Muscle layer of duodenum (tissue), 2 donors: ENCODE measurements around the gene CDY2A.
"Not testable (repeated sequence)": the region's sequence is repeated elsewhere in the genome, so short reads cannot be mapped to it uniquely, and the experiment has no call there.

Source experiments
- H3K27ac ChIP-seq: one replicate; pipeline ENCODE4 v1.7.0; 2013; ENCODE audit warnings: mild to moderate bottlenecking, low read length
- H3K27me3 ChIP-seq: one replicate; pipeline ENCODE4 v1.7.0; 2013; ENCODE audit warnings: low read depth, mild to moderate bottlenecking, control low read depth, low read length
- H3K36me3 ChIP-seq, 2 donors: one replicate each; pipeline ENCODE4 v1.7.0; 2013; ENCODE audit warnings: low read length in 2 of 2, control low read depth in 1 of 2, mild to moderate bottlenecking in 1 of 2; ENCODE audit not compliant: insufficient read depth in 2 of 2, control insufficient read depth in 1 of 2
- H3K4me1 ChIP-seq, 2 donors: one replicate each; pipeline ENCODE4 v1.7.0; 2013; ENCODE audit warnings: low read length in 2 of 2, mild to moderate bottlenecking in 2 of 2, control low read depth in 1 of 2, moderate library complexity in 1 of 2; ENCODE audit not compliant: insufficient read depth in 2 of 2, control insufficient read depth in 1 of 2
- H3K4me3 ChIP-seq, 2 donors: one replicate each; pipeline ENCODE4 v1.7.0; 2013; ENCODE audit warnings: low read length in 2 of 2, low read depth in 1 of 2, mild to moderate bottlenecking in 1 of 2
- H3K9me3 ChIP-seq, 2 donors: one replicate each; pipeline ENCODE4 v1.7.0; 2013; ENCODE audit warnings: low read length in 2 of 2, control low read depth in 1 of 2, mild to moderate bottlenecking in 1 of 2; ENCODE audit not compliant: control insufficient read depth in 1 of 2
- donor health status: healthy.

Gene CDY2A

GRCh38 chrY:18025487-18025886 lies at the start of gene CDY2A:
Gene CDY2A (plus strand): TSS chrY:18025787. CDS start chrY:18026115, 328 bp downstream.
- not testable (repeated sequence) for H3K9me3 ChIP-seq, H3K4me3 ChIP-seq, H3K27ac ChIP-seq, H3K36me3 ChIP-seq, H3K27me3 ChIP-seq, H3K4me1 ChIP-seq

GRCh38 chrY:17997586-17997985 lies 28.0 kb upstream of the CDY2A start:
- H3K4me3 ChIP-seq, H3K36me3 ChIP-seq, H3K27me3 ChIP-seq, H3K9me3 ChIP-seq, H3K27ac ChIP-seq, H3K4me1 ChIP-seq: not testable (repeated sequence)

GRCh38 chrY:17998266-17998665 lies 27.3 kb upstream of the CDY2A start:
- H3K27ac ChIP-seq, H3K27me3 ChIP-seq, H3K4me1 ChIP-seq, H3K36me3 ChIP-seq, H3K9me3 ChIP-seq, H3K4me3 ChIP-seq: not testable (repeated sequence)

- H3K4me1 ChIP-seq, H3K27ac ChIP-seq, H3K27me3 ChIP-seq, H3K36me3 ChIP-seq, H3K4me3 ChIP-seq, H3K9me3 ChIP-seq: not testable (repeated sequence)
Measured at GRCh38 chrY:18023897-18024296, 1.7 kb upstream of the CDY2A start.

- H3K27me3 ChIP-seq, H3K27ac ChIP-seq, H3K4me1 ChIP-seq, H3K9me3 ChIP-seq, H3K4me3 ChIP-seq, H3K36me3 ChIP-seq: not testable (repeated sequence)
Measured at GRCh38 chrY:18028845-18029244, 3.3 kb downstream of the CDY2A start.

GRCh38 chrY:18030178-18030577 lies 4.6 kb downstream of the CDY2A start:
- H3K36me3 ChIP-seq, H3K27me3 ChIP-seq, H3K9me3 ChIP-seq, H3K27ac ChIP-seq, H3K4me1 ChIP-seq, H3K4me3 ChIP-seq: not testable (repeated sequence)

GRCh38 chrY:18034100-18034814 lies 8.7 kb downstream of the CDY2A start:
- H3K4me1 ChIP-seq, H3K27ac ChIP-seq: not testable (repeated sequence)

GRCh38 chrY:18034864-18035263 lies 9.3 kb downstream of the CDY2A start:
- not testable (repeated sequence) for H3K36me3 ChIP-seq, H3K4me3 ChIP-seq, H3K27me3 ChIP-seq

More at GRCh38 chrY:18034100-18034814, 8.7 kb downstream of the CDY2A start:
- H3K9me3 ChIP-seq, H3K27me3 ChIP-seq, H3K36me3 ChIP-seq, H3K4me3 ChIP-seq: not testable (repeated sequence)

GRCh38 chrY:18044990-18045389 lies 19.4 kb downstream of the CDY2A start:
- H3K27ac ChIP-seq, H3K36me3 ChIP-seq, H3K4me1 ChIP-seq, H3K27me3 ChIP-seq, H3K4me3 ChIP-seq, H3K9me3 ChIP-seq: not testable (repeated sequence)

More at GRCh38 chrY:18034864-18035263, 9.3 kb downstream of the CDY2A start:
- H3K4me1 ChIP-seq, H3K9me3 ChIP-seq, H3K27ac ChIP-seq: not testable (repeated sequence)

GRCh38 chrY:18048149-18049040 lies 22.8 kb downstream of the CDY2A start:
- H3K27me3 ChIP-seq, H3K9me3 ChIP-seq, H3K36me3 ChIP-seq, H3K4me1 ChIP-seq, H3K4me3 ChIP-seq, H3K27ac ChIP-seq: not testable (repeated sequence)

- not testable (repeated sequence) for H3K9me3 ChIP-seq, H3K36me3 ChIP-seq, H3K27me3 ChIP-seq, H3K4me3 ChIP-seq, H3K27ac ChIP-seq, H3K4me1 ChIP-seq
Measured at GRCh38 chrY:18049061-18049460, 23.5 kb downstream of the CDY2A start.

- H3K27ac ChIP-seq, H3K36me3 ChIP-seq: not testable (repeated sequence)
Measured at GRCh38 chrY:18056473-18056872, 30.9 kb downstream of the CDY2A start.

More at GRCh38 chrY:18056473-18056872, 30.9 kb downstream of the CDY2A start:
- not testable (repeated sequence) for H3K9me3 ChIP-seq, H3K27me3 ChIP-seq, H3K4me3 ChIP-seq, H3K4me1 ChIP-seq
